ENCODE data around the gene ESRRA. TPM values are rescaled to one million over a fixed set of nuclear protein-coding genes. Genes with fewer than 3 reads are reported as not detected.

ESRRA gene
- total and polyA plus RNA-seq, 2 of the 8 experiments (the other 6 are each of a cell fraction or from before 2014, with no cell fraction given), result 18.2 to 37.0 TPM

- H3K23ac ChIP-seq (ENCODE audit: insufficient read length), result no peak within 1 kb of the TSS
- no peaks in the 10 kb centered on the region for H3K9me3 ChIP-seq (ENCODE audit: insufficient read depth in 2 of 2, low read depth in 1 of 2, low read length in 1 of 2)
- no peak within 1 kb of the TSS for H3K4ac ChIP-seq (replicated peaks; ENCODE audit: insufficient read length, low read depth, low read length)
- H4K20me1 ChIP-seq (replicated peaks in 1 of 2; ENCODE audit: control insufficient read depth in 1 of 2, insufficient read depth in 2 of 2, low read length in 2 of 2), result no peaks in the 10 kb centered on the region
- H3K27me3 ChIP-seq (replicated peaks in 1 of 4; ENCODE audit: control insufficient read depth in 3 of 4, extremely low read depth in 1 of 4, insufficient read depth in 3 of 4, low read length in 3 of 4), result peaks cover 0 to 2% (median 0%) of the 10 kb centered on the region in 4 experiments; a peak in 1 of 7 replicates
- peaks cover 0 to 23% (median 17%) of the 10 kb centered on the region in 4 experiments; a peak in 6 of 7 replicates for H3K4me1 ChIP-seq (replicated peaks in 1 of 4; ENCODE audit: control insufficient read depth in 3 of 4, insufficient read depth in 4 of 4, low read length in 3 of 4)
- no peak for FAIRE-seq
- H2BK12ac ChIP-seq (ENCODE audit: low read depth, low read length), result no peak within 1 kb of the TSS
- no peaks in the 10 kb centered on the region for H3K36me3 ChIP-seq (ENCODE audit: control insufficient read depth in 2 of 4, insufficient read depth in 4 of 4, low read length in 3 of 4)
- H3K14ac ChIP-seq (ENCODE audit: insufficient read length), result no peak within 1 kb of the TSS
- ChIA-PET CTCF (ENCODE audit: partially characterized antibody) (interaction anchor here (1.5 to 37.6 kb wide), 5 partner anchors 3 to 134 kb away, joined by 3 to 614 read pairs (median 409); partner anchors contain the start of genes CATSPERZ, CCDC88B, ESRRA and FERMT3), POLR2A (ENCODE audit: partially characterized antibody) (interaction anchor here (0.6 to 2.5 kb wide), 5 partner anchors 9 to 96 kb away, joined by 3 to 15 read pairs (median 4); partner anchors contain the start of genes PRDX5 and TRMT112)
- peak within 1 kb of the TSS; percentile 98 for H2BK15ac ChIP-seq (ENCODE audit: low read length)
- 80% methylated on average over 13 of the region's 16 CpGs; no CpG with 5 or more reads in 1 of the 2 experiments for WGBS, 2 experiments (ENCODE audit: extremely low coverage in 1 of 2, insufficient coverage in 1 of 2, insufficient read length in 1 of 2, insufficient replicate concordance in 2 of 2, low coverage in 1 of 2, low lambda C conversion rate in 2 of 2, missing lambda C conversion rate in 1 of 2)
- DNase-seq (ENCODE audit: low read depth in 1 of 2, low spot score in 2 of 2), result no peak
- peak within 1 kb of the TSS; percentile 55 for H3K18ac ChIP-seq (ENCODE audit: extremely low read depth, low read length)
- no peaks in the 10 kb centered on the region for H3K79me1 ChIP-seq (ENCODE audit: low read depth, low read length)
- H3K4me3 ChIP-seq (ENCODE audit: extremely low read depth in 1 of 4, insufficient read depth in 2 of 4, low read depth in 3 of 4, low read length in 4 of 4), result peak within 1 kb of the TSS; percentile 54 to 69 (median 62)
- H2BK5ac ChIP-seq (ENCODE audit: low read depth, low read length), result 0 out of 2 replicates have a peak within 1 kb of the TSS, but pooled peaks have one; percentile 46
- H2AK5ac ChIP-seq (ENCODE audit: low read depth, low read length), result no peak within 1 kb of the TSS
- H2AFZ ChIP-seq (ENCODE audit: low read length), result peak within 1 kb of the TSS; percentile 91; the same call in 1 of the 2 replicates
- H3K23me2 ChIP-seq (ENCODE audit: low read depth, low read length), result peaks cover 11% of the 10 kb centered on the region; the same call in 1 of the 2 replicates
- no peak within 1 kb of the TSS; the same call in 1 of the 2 replicates for H4K8ac ChIP-seq (ENCODE audit: extremely low read depth, insufficient read depth, low read length)
- H3K79me2 ChIP-seq (ENCODE audit: control insufficient read depth in 1 of 2, insufficient read depth in 2 of 2, low read length in 2 of 2), result no peaks in the 10 kb centered on the region
- H3K9ac ChIP-seq (replicated peaks in 1 of 4; ENCODE audit: extremely low read depth in 1 of 4, low read depth in 3 of 4, low read length in 3 of 4), result no peak within 1 kb of the TSS
- no peak within 1 kb of the TSS for H4K91ac ChIP-seq (replicated peaks; ENCODE audit: insufficient read length, low read length)
- H4K5ac ChIP-seq (ENCODE audit: insufficient read length, low read depth, low read length), result no peak within 1 kb of the TSS
- H2BK20ac ChIP-seq (ENCODE audit: low read length), result no peak within 1 kb of the TSS
- no peak for TF ChIP-seq BRCA1 (IDR thresholded peaks at IDR 0.05; ENCODE audit: low read depth, low read length)
- TF ChIP-seq SRF (IDR thresholded peaks at IDR 0.05; ENCODE audit: low read depth, low read length), result no peak
- H3K4me2 ChIP-seq (ENCODE audit: insufficient read depth in 1 of 2, low read depth in 2 of 2, low read length in 2 of 2), result peak within 1 kb of the TSS; percentile 71 to 88
- H3K56ac ChIP-seq (replicated peaks; ENCODE audit: insufficient read length, low read depth, low read length), result peak within 1 kb of the TSS; percentile 65
- no peak within 1 kb of the TSS for H2BK120ac ChIP-seq (replicated peaks; ENCODE audit: low read depth, low read length)
- no peak within 1 kb of the TSS for H3K27ac ChIP-seq (ENCODE audit: low read depth, low read length)
These were observed 34.6 kb downstream of the ESRRA start, which contains the start of gene CCDC88B for GRCh38 chr11:64339754-64340408. Gene CCDC88B, plus strand, starts transcription at chr11:64340204. Its CDS starts 63 bp downstream, at chr11:64340267.
